K562 (cell line): ENCODE measurements around the gene PTTG1IP. TPM values are rescaled to one million over a fixed set of nuclear protein-coding genes. Genes with fewer than 3 reads are reported as not detected.

ENCODE experiments used
- ATAC-seq: fragments of 200-7000 bp; cut with Tn5 transposase; 3 replicates; pipeline ENCODE4 v1.9.1; 2020; ENCODE audit warnings: moderate library complexity
- BruUV-seq: library from RNA; stranded (reverse); fragments of 400-500 nt; replicated peaks from 2 replicates; lab custom pipeline; 2021; lab: Mats Ljungman, UMichigan
- CTCF ChIA-PET: fragments of 300-600 bp; formaldehyde crosslinking; extraction: SDS; loops from one replicate; lab custom pipeline; 2021; ENCODE audit warnings: low intra/inter-chr PET ratio; lab: Yijun Ruan, JAX
- POLR2A ChIA-PET: fragments of 300-600, 350-650 bp; sonication (Branson Sonifier 250); formaldehyde crosslinking; extraction: SDS; loops from one replicate; lab custom pipeline; 2021; ENCODE audit warnings: antibody characterized with exemption, inconsistent platforms; lab: Yijun Ruan, JAX
- DNase-seq, 4 experiments: peaks; one replicate each; pipeline versions ENCODE4 v3.0.0 to v3.0.0-alpha.2; 2011 to 2018; ENCODE audit warnings: low spot score in 3 of 4, mixed read lengths in 3 of 4; ENCODE audit errors: extremely low read depth in 1 of 4
- FAIRE-seq: peaks from 2 replicates; lab custom pipeline; 2011; peaks lifted over from hg19 to GRCh38; lab: Jason Lieb, UNC
- H2AFZ ChIP-seq: 2 replicates; pipeline ENCODE4 v1.6.0; 2011; ENCODE audit warnings: low read depth, low read length, control low read depth, inconsistent platforms
- H3K27ac ChIP-seq: fragments of 200-600 bp; 3 replicates; pipeline ENCODE4 v1.8.0; 2011; ENCODE audit warnings: low read depth, mild to moderate bottlenecking, control low read depth, inconsistent platforms, low read length, moderate library complexity, mixed read lengths; ENCODE audit errors: extremely low read depth
- H3K27me3 ChIP-seq, 2 experiments: fragments of 300-600 bp in 1 of 2; 2 replicates in 1 of 2; 3 replicates in 1 of 2; pipeline versions ENCODE4 v1.6.0 to v1.8.0; 2011; ENCODE audit warnings: inconsistent platforms in 2 of 2, low read length in 2 of 2, mild to moderate bottlenecking in 1 of 2, mixed read lengths in 1 of 2, moderate library complexity in 1 of 2; ENCODE audit not compliant: control insufficient read depth in 2 of 2, insufficient read depth in 2 of 2
- H3K36me3 ChIP-seq: fragments of 300-600 bp; 3 replicates; pipeline ENCODE4 v1.8.0; 2011; ENCODE audit warnings: mild to moderate bottlenecking, low read length, inconsistent platforms; ENCODE audit not compliant: control insufficient read depth, insufficient read depth
- H3K4me1 ChIP-seq, 2 experiments: fragments of 200-600 bp in 1 of 2; replicated peaks in 1 of 2; 2 replicates in 1 of 2; 3 replicates in 1 of 2; pipeline versions ENCODE4 v1.5.1 to v1.8.0; 2011; ENCODE audit warnings: inconsistent platforms in 2 of 2, low read length in 2 of 2, mild to moderate bottlenecking in 1 of 2, mixed read lengths in 1 of 2, moderate library complexity in 1 of 2; ENCODE audit not compliant: control insufficient read depth in 2 of 2, insufficient read depth in 2 of 2
- H3K4me2 ChIP-seq: 2 replicates; pipeline ENCODE4 v1.6.1; 2011; ENCODE audit warnings: low read length, control low read depth, inconsistent platforms, mixed read lengths; ENCODE audit not compliant: insufficient read depth
- H3K4me3 ChIP-seq: fragments of 200-600 bp; sonication (generic), shearing (Covaris generic); 2 replicates; pipeline ENCODE4 v1.5.1; 2016; ENCODE audit warnings: control low read depth, inconsistent platforms
- H3K79me2 ChIP-seq: fragments of 200-600 bp; 3 replicates; pipeline ENCODE4 v1.8.0; 2011; ENCODE audit warnings: low read length, inconsistent platforms; ENCODE audit not compliant: control insufficient read depth, insufficient read depth
- H3K9ac ChIP-seq, 2 experiments: 2 replicates each; pipeline versions ENCODE4 v1.6.0 to v1.6.1; 2011; ENCODE audit warnings: low read depth in 2 of 2, low read length in 2 of 2, control low read depth in 1 of 2, inconsistent platforms in 1 of 2, mild to moderate bottlenecking in 1 of 2, mixed read lengths in 1 of 2; ENCODE audit not compliant: insufficient read depth in 1 of 2
- H3K9me1 ChIP-seq: one replicate; pipeline ENCODE4 v1.6.0; 2011; ENCODE audit warnings: inconsistent platforms, mild to moderate bottlenecking, low read length, moderate library complexity; ENCODE audit not compliant: control insufficient read depth, insufficient read depth
- H3K9me3 ChIP-seq: replicated peaks from 2 replicates; pipeline ENCODE4 v1.5.1; 2011; ENCODE audit warnings: low read depth, low read length, inconsistent platforms; ENCODE audit not compliant: control insufficient read depth, insufficient read depth
- H4K20me1 ChIP-seq: replicated peaks from 2 replicates; pipeline ENCODE4 v1.6.1; 2011; ENCODE audit warnings: low read length, inconsistent platforms, mixed read lengths; ENCODE audit not compliant: control insufficient read depth, insufficient read depth
- ATF7 ChIP-seq: fragments of 450-650 bp; IDR thresholded peaks from 2 replicates; pipeline ENCODE4 v1.7.1; 2014; ENCODE audit warnings: mild to moderate bottlenecking, moderate library complexity
- DNMT1 ChIP-seq: fragments of 450-650 bp; IDR thresholded peaks from 2 replicates; pipeline ENCODE4 v1.6.1; 2016; ENCODE audit warnings: antibody characterized with exemption, mild to moderate bottlenecking
- FOXA1 ChIP-seq: fragments of 450-650 bp; IDR thresholded peaks from 2 replicates; pipeline ENCODE4 v1.6.1; 2016; ENCODE audit warnings: mild to moderate bottlenecking, borderline replicate concordance
- NR0B1 ChIP-seq: fragments of 450-650 bp; IDR thresholded peaks from one replicate; pipeline ENCODE4 v1.6.1; 2018; ENCODE audit warnings: mild to moderate bottlenecking, moderate library complexity; ENCODE audit not compliant: partially characterized antibody
- SRSF1 ChIP-seq: fragments of 200-400 bp; formaldehyde crosslinking; IDR thresholded peaks from 2 replicates; pipeline ENCODE4 v1.6.1; 2017; ENCODE audit warnings: mild to moderate bottlenecking, low read depth, low read length, moderate library complexity
- TAF9B ChIP-seq: fragments of 450-650 bp; IDR thresholded peaks from 2 replicates; pipeline ENCODE4 v1.6.1; 2018; ENCODE audit warnings: mild to moderate bottlenecking; ENCODE audit not compliant: partially characterized antibody
- TARDBP ChIP-seq: fragments of 450-650 bp; IDR thresholded peaks from 2 replicates; pipeline ENCODE4 v1.6.1; 2016
- TFAM ChIP-seq: fragments of 250-450 bp; sonication (Bioruptor Pico); conservative IDR thresholded peaks from 2 replicates; pipeline ENCODE4 v1.5.0; 2021; ENCODE audit warnings: mild to moderate bottlenecking, moderate library complexity
- THRA ChIP-seq: fragments of 450-650 bp; IDR thresholded peaks from 2 replicates; pipeline ENCODE4 v1.6.1; 2017; ENCODE audit warnings: mild to moderate bottlenecking, moderate library complexity
- ZSCAN29 ChIP-seq: fragments of 450-650 bp; IDR thresholded peaks from 2 replicates; pipeline ENCODE4 v1.6.1; 2017
- WGBS: fragments of 100-300 bp; shearing (Covaris generic); methylation state at CpG from one replicate; pipeline ENCODE4 v1.1.6; 2016; ENCODE audit warnings: low coverage, mixed read lengths; ENCODE audit not compliant: insufficient coverage; ENCODE audit errors: missing lambda C conversion rate; 5-methylcytosine and 5-hydroxymethylcytosine counted together
- in situ Hi-C: fragments of 300-500 bp; cut with MboI; formaldehyde crosslinking; loops from 4 replicates; pipeline ENCODE4 v1.15.0; 2018; ENCODE audit warnings: inconsistent platforms, mixed read lengths
- intact Hi-C: fragments of 100-400 bp; cut with micrococcal nuclease; formaldehyde crosslinking; loops from 2 replicates; pipeline ENCODE4 v1.14.2; 2022
- polyA plus RNA-seq, 8 experiments: library from polyadenylated mRNA; depleted of rRNA in 4 of 8; stranded (reverse) in 5 of 8; unstranded in 3 of 8; fragments of >200 nt; fragmentation: Nextera tagmentation in 2 of 8; fragmentation: Illumina TruSeq in 1 of 8; extraction: Ambion mirVana in 2 of 8; extraction: Trizol in 1 of 8; gene quantifications; 2 replicates each; pipeline versions ENCODE4 v1.2.1 to v1.2.3, GENCODE V29; 2011 to 2014; ENCODE audit warnings: inconsistent platforms in 1 of 8, missing spikeins in 1 of 8
- total RNA-seq, 7 experiments: library from RNA; depleted of rRNA in 6 of 7; stranded (reverse); fragments of >200 nt in 6 of 7; fragmentation: Illumina TruSeq in 2 of 7; extraction: Trizol in 2 of 7; gene quantifications; 2 replicates each; pipeline versions ENCODE4 v1.2.1 to v1.2.3, GENCODE V29; 2011 to 2021; ENCODE audit warnings: low replicate concordance in 1 of 7
- TF ChIP-seq, protein P1 (sequence below): fragments of 250-450 bp; sonication (Bioruptor Pico); IDR thresholded peaks from 2 replicates; pipeline ENCODE4 v1.5.0; 2021
- TF ChIP-seq, protein P2 (sequence below): sonication (generic); formaldehyde crosslinking; IDR thresholded peaks from 2 replicates; pipeline ENCODE4 v1.8.1; 2022; ENCODE audit warnings: missing genetic modification reagents

Gene PTTG1IP
- total and polyA plus RNA-seq, 9 of the 15 experiments (the other 6 are each of a cell fraction or from before 2014, with no cell fraction given), result 5.0 to 99.3 (median 82.4) TPM

DNA sequence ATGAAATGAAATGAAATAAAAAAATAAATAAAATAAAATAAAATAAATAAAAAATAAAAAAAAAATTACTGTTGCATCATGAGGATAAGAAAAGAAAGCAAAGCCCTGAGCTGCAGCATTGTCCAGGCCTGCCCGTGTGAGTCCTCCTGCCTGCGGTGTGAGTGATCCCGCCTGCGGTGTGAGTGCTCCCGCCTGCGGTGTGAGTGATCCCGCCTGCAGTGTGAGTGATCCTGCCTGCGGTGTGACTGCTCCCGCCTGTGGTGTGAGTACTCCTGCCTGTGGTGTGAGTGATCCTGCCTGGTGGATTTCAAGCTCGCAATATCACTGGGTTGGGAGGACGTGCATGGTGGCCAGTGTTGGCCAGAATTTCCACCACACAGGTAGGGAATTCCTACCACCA is 22.4 kb upstream of the PTTG1IP start (continued):
- TF ChIP-seq, protein P1, sequence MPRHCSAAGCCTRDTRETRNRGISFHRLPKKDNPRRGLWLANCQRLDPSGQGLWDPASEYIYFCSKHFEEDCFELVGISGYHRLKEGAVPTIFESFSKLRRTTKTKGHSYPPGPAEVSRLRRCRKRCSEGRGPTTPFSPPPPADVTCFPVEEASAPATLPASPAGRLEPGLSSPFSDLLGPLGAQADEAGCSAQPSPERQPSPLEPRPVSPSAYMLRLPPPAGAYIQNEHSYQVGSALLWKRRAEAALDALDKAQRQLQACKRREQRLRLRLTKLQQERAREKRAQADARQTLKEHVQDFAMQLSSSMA (CRISPR knock-in tag), result no peak

- TF ChIP-seq TAF9B (no peak), ATF7 (no peak), THRA (no peak), TFAM (CRISPR knock-in tag) (no peak), TARDBP (no peak), FOXA1 (no peak), ZSCAN29 (no peak), DNMT1 (no peak), NR0B1 (no peak), SRSF1 (no peak)
- TF ChIP-seq, protein P2, sequence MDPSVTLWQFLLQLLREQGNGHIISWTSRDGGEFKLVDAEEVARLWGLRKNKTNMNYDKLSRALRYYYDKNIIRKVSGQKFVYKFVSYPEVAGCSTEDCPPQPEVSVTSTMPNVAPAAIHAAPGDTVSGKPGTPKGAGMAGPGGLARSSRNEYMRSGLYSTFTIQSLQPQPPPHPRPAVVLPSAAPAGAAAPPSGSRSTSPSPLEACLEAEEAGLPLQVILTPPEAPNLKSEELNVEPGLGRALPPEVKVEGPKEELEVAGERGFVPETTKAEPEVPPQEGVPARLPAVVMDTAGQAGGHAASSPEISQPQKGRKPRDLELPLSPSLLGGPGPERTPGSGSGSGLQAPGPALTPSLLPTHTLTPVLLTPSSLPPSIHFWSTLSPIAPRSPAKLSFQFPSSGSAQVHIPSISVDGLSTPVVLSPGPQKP, result no peak
- no peak overlapping the region for H3K4me3 ChIP-seq
- H3K9ac ChIP-seq, result no peak overlapping the region
- peaks cover 3% of the 10 kb centered on the region for H3K9me1 ChIP-seq
- no peaks in the 10 kb centered on the region for H3K36me3 ChIP-seq
- WGBS, result 7% methylated on average over 19 of the region's 19 CpGs
- no TSS peak for BruUV-seq
- peaks cover 6 to 69% of the 10 kb centered on the region in 2 experiments for H3K4me1 ChIP-seq
- no peaks in the 10 kb centered on the region for H3K79me2 ChIP-seq
- no peak overlapping the region for H3K27ac ChIP-seq
- no peak for FAIRE-seq
- no peak overlapping the region for H2AFZ ChIP-seq
- intact Hi-C loops, result no loop called here
- ChIA-PET POLR2A (interaction anchor here (0.8 to 1.4 kb wide), 5 partner anchors 10 to 62 kb away, joined by 3 to 4 read pairs (median 3); no protein-coding TSS in a partner anchor), CTCF (no interaction called here)
- H3K4me2 ChIP-seq, result no peak overlapping the region
- in situ Hi-C loops, result no loop called here
- no peaks in the 10 kb centered on the region for H3K9me3 ChIP-seq
- H4K20me1 ChIP-seq, result peaks cover 23% of the 10 kb centered on the region
- H3K27me3 ChIP-seq, result peaks cover 41 to 86% of the 10 kb centered on the region in 2 experiments
- no peak for DNase-seq
- no peak for ATAC-seq
These were observed 21.3 kb upstream of the PTTG1IP start for GRCh38 chr21:44894687-44895302.
